ENCODE results near the gene MYO18A.

MYO18A gene

GRCh38 chr17:29062215-29062614 is 118.0 kb downstream of the MYO18A start:
- Histone ChIP-seq H3K4me2 (ENCODE audit: low read length) (no peak overlapping the region), H3K4me3 (ENCODE audit: low read length) (no peak overlapping the region), H3K4me1 (ENCODE audit: control insufficient read depth, low read depth, low read length) (peaks cover 10% of the 10 kb centered on the region), H3K56ac (ENCODE audit: low read length) (no peak overlapping the region), H2AK5ac (ENCODE audit: low read length) (no peak overlapping the region), H3K79me1 (ENCODE audit: low read length) (no peaks in the 10 kb centered on the region), H3K4ac (ENCODE audit: low read depth, low read length) (no peak overlapping the region), H3K9ac (ENCODE audit: low read length) (no peak overlapping the region), H2BK120ac (ENCODE audit: low read depth, low read length) (no peak overlapping the region), H4K5ac (ENCODE audit: low read length) (no peak overlapping the region), H4K8ac (ENCODE audit: low read depth, low read length) (no peak overlapping the region), H2BK15ac (replicated peaks; ENCODE audit: low read depth) (no peak overlapping the region), H3K18ac (ENCODE audit: low read length) (peak overlapping the region; percentile 5), H3K27ac (ENCODE audit: low read depth, low read length) (no peak overlapping the region), H3K36me3 (ENCODE audit: control insufficient read depth, insufficient read depth, low read length) (no peaks in the 10 kb centered on the region), H3K23ac (ENCODE audit: low read length) (no peak overlapping the region), H3K79me2 (ENCODE audit: control insufficient read depth, insufficient read depth, low read length) (no peaks in the 10 kb centered on the region), H3K27me3 (ENCODE audit: insufficient read depth, low read length, poor library complexity) (no peaks in the 10 kb centered on the region), H2BK5ac (ENCODE audit: low read length) (no peak overlapping the region)
- no peak for DNase-seq
- no CpG with 5 or more reads among the region's 9 CpGs for WGBS (ENCODE audit: extremely low coverage, insufficient coverage, low lambda C conversion rate)

- no peaks in the 10 kb centered on the region for H3K79me1 ChIP-seq (ENCODE audit: low read length)
- H2BK5ac ChIP-seq (ENCODE audit: low read length), result peak overlapping the region; percentile 35
- peaks cover 10% of the 10 kb centered on the region for H3K4me1 ChIP-seq (ENCODE audit: control insufficient read depth, low read depth, low read length)
- no peak overlapping the region for H4K5ac ChIP-seq (ENCODE audit: low read length)
- no CpG with 5 or more reads among the region's 8 CpGs for WGBS (ENCODE audit: extremely low coverage, insufficient coverage, low lambda C conversion rate)
- H4K8ac ChIP-seq (ENCODE audit: low read depth, low read length), result no peak overlapping the region
- no peak overlapping the region for H2BK120ac ChIP-seq (ENCODE audit: low read depth, low read length)
- no peak overlapping the region for H3K4me2 ChIP-seq (ENCODE audit: low read length)
- H3K56ac ChIP-seq (ENCODE audit: low read length), result peak overlapping the region; percentile 64
- no peak overlapping the region for H2BK15ac ChIP-seq (replicated peaks; ENCODE audit: low read depth)
- H3K4ac ChIP-seq (ENCODE audit: low read depth, low read length), result no peak overlapping the region
- DNase-seq, result no peak
- no peak overlapping the region for H3K4me3 ChIP-seq (ENCODE audit: low read length)
- no peak overlapping the region for H3K18ac ChIP-seq (ENCODE audit: low read length)
- peak overlapping the region; percentile 31 for H3K9ac ChIP-seq (ENCODE audit: low read length)
- peak overlapping the region; percentile 92 for H2AK5ac ChIP-seq (ENCODE audit: low read length)
- no peaks in the 10 kb centered on the region for H3K79me2 ChIP-seq (ENCODE audit: control insufficient read depth, insufficient read depth, low read length)
- no peaks in the 10 kb centered on the region for H3K27me3 ChIP-seq (ENCODE audit: insufficient read depth, low read length, poor library complexity)
- H3K27ac ChIP-seq (ENCODE audit: low read depth, low read length), result no peak overlapping the region
- H3K36me3 ChIP-seq (ENCODE audit: control insufficient read depth, insufficient read depth, low read length), result no peaks in the 10 kb centered on the region
- no peak overlapping the region for H3K23ac ChIP-seq (ENCODE audit: low read length)
Measured at GRCh38 chr17:29061036-29061435, 119.2 kb downstream of the MYO18A start.

GRCh38 chr17:29060475-29060874 is 119.7 kb downstream of the MYO18A start:
- Histone ChIP-seq H3K23ac (ENCODE audit: low read length) (no peak overlapping the region), H3K4me1 (ENCODE audit: control insufficient read depth, low read depth, low read length) (peaks cover 10% of the 10 kb centered on the region), H2AK5ac (ENCODE audit: low read length) (no peak overlapping the region), H3K4me3 (ENCODE audit: low read length) (no peak overlapping the region), H3K4ac (ENCODE audit: low read depth, low read length) (no peak overlapping the region), H3K9ac (ENCODE audit: low read length) (no peak overlapping the region), H3K27me3 (ENCODE audit: insufficient read depth, low read length, poor library complexity) (no peaks in the 10 kb centered on the region), H2BK15ac (replicated peaks; ENCODE audit: low read depth) (no peak overlapping the region), H3K27ac (ENCODE audit: low read depth, low read length) (no peak overlapping the region), H3K18ac (ENCODE audit: low read length) (no peak overlapping the region), H3K79me1 (ENCODE audit: low read length) (no peaks in the 10 kb centered on the region), H3K36me3 (ENCODE audit: control insufficient read depth, insufficient read depth, low read length) (no peaks in the 10 kb centered on the region), H3K4me2 (ENCODE audit: low read length) (no peak overlapping the region), H3K79me2 (ENCODE audit: control insufficient read depth, insufficient read depth, low read length) (no peaks in the 10 kb centered on the region), H2BK5ac (ENCODE audit: low read length) (no peak overlapping the region), H3K56ac (ENCODE audit: low read length) (peak overlapping the region; percentile 64), H4K8ac (ENCODE audit: low read depth, low read length) (no peak overlapping the region), H4K5ac (ENCODE audit: low read length) (no peak overlapping the region), H2BK120ac (ENCODE audit: low read depth, low read length) (no peak overlapping the region)
- WGBS (ENCODE audit: extremely low coverage, insufficient coverage, low lambda C conversion rate), result no CpG with 5 or more reads among the region's 6 CpGs
- DNase-seq, result no peak

- WGBS (ENCODE audit: extremely low coverage, insufficient coverage, low lambda C conversion rate), result no CpG with 5 or more reads among the region's 2 CpGs
- Histone ChIP-seq H3K4me3 (ENCODE audit: low read length) (no peak overlapping the region), H3K9ac (ENCODE audit: low read length) (no peak overlapping the region), H2AK5ac (ENCODE audit: low read length) (no peak overlapping the region), H3K36me3 (ENCODE audit: control insufficient read depth, insufficient read depth, low read length) (no peaks in the 10 kb centered on the region), H2BK5ac (ENCODE audit: low read length) (no peak overlapping the region), H4K8ac (ENCODE audit: low read depth, low read length) (no peak overlapping the region), H3K18ac (ENCODE audit: low read length) (no peak overlapping the region), H4K5ac (ENCODE audit: low read length) (no peak overlapping the region), H3K4ac (ENCODE audit: low read depth, low read length) (no peak overlapping the region), H3K56ac (ENCODE audit: low read length) (no peak overlapping the region), H2BK15ac (replicated peaks; ENCODE audit: low read depth) (no peak overlapping the region), H3K79me1 (ENCODE audit: low read length) (no peaks in the 10 kb centered on the region), H3K27me3 (ENCODE audit: insufficient read depth, low read length, poor library complexity) (no peaks in the 10 kb centered on the region), H3K4me1 (ENCODE audit: control insufficient read depth, low read depth, low read length) (peaks cover 10% of the 10 kb centered on the region), H2BK120ac (ENCODE audit: low read depth, low read length) (no peak overlapping the region), H3K27ac (ENCODE audit: low read depth, low read length) (no peak overlapping the region), H3K79me2 (ENCODE audit: control insufficient read depth, insufficient read depth, low read length) (no peaks in the 10 kb centered on the region), H3K4me2 (ENCODE audit: low read length) (no peak overlapping the region), H3K23ac (ENCODE audit: low read length) (no peak overlapping the region)
- no peak for DNase-seq
Measured at GRCh38 chr17:29059281-29059680, 120.9 kb downstream of the MYO18A start.

GRCh38 chr17:29058391-29058790 is 121.8 kb downstream of the MYO18A start:
- no peak overlapping the region for H4K5ac ChIP-seq (ENCODE audit: low read length)
- no CpG with 5 or more reads among the region's 3 CpGs for WGBS (ENCODE audit: extremely low coverage, insufficient coverage, low lambda C conversion rate)

GRCh38 chr17:29057361-29057760 is 122.8 kb downstream of the MYO18A start:
- Histone ChIP-seq H3K23ac (ENCODE audit: low read length) (no peak overlapping the region), H4K5ac (ENCODE audit: low read length) (no peak overlapping the region), H3K4me1 (ENCODE audit: control insufficient read depth, low read depth, low read length) (peaks cover 10% of the 10 kb centered on the region), H3K18ac (ENCODE audit: low read length) (no peak overlapping the region), H3K36me3 (ENCODE audit: control insufficient read depth, insufficient read depth, low read length) (no peaks in the 10 kb centered on the region), H3K9ac (ENCODE audit: low read length) (no peak overlapping the region), H2BK15ac (replicated peaks; ENCODE audit: low read depth) (no peak overlapping the region), H3K4me3 (ENCODE audit: low read length) (no peak overlapping the region), H2AK5ac (ENCODE audit: low read length) (no peak overlapping the region), H2BK120ac (ENCODE audit: low read depth, low read length) (no peak overlapping the region), H2BK5ac (ENCODE audit: low read length) (no peak overlapping the region), H3K27ac (ENCODE audit: low read depth, low read length) (no peak overlapping the region), H3K79me1 (ENCODE audit: low read length) (no peaks in the 10 kb centered on the region), H4K8ac (ENCODE audit: low read depth, low read length) (no peak overlapping the region), H3K4me2 (ENCODE audit: low read length) (no peak overlapping the region), H3K79me2 (ENCODE audit: control insufficient read depth, insufficient read depth, low read length) (no peaks in the 10 kb centered on the region), H3K4ac (ENCODE audit: low read depth, low read length) (no peak overlapping the region), H3K56ac (ENCODE audit: low read length) (no peak overlapping the region), H3K27me3 (ENCODE audit: insufficient read depth, low read length, poor library complexity) (no peaks in the 10 kb centered on the region)
- no peak for DNase-seq
- WGBS (ENCODE audit: extremely low coverage, insufficient coverage, low lambda C conversion rate), result no CpG with 5 or more reads among the region's 4 CpGs

More at GRCh38 chr17:29058391-29058790, 121.8 kb downstream of the MYO18A start:
- Histone ChIP-seq H3K27ac (ENCODE audit: low read depth, low read length) (no peak overlapping the region), H3K23ac (ENCODE audit: low read length) (no peak overlapping the region), H3K4me1 (ENCODE audit: control insufficient read depth, low read depth, low read length) (peaks cover 10% of the 10 kb centered on the region), H3K79me2 (ENCODE audit: control insufficient read depth, insufficient read depth, low read length) (no peaks in the 10 kb centered on the region), H3K18ac (ENCODE audit: low read length) (no peak overlapping the region), H2BK15ac (replicated peaks; ENCODE audit: low read depth) (no peak overlapping the region), H3K4ac (ENCODE audit: low read depth, low read length) (no peak overlapping the region), H4K8ac (ENCODE audit: low read depth, low read length) (no peak overlapping the region), H2BK5ac (ENCODE audit: low read length) (no peak overlapping the region), H3K4me3 (ENCODE audit: low read length) (no peak overlapping the region), H3K36me3 (ENCODE audit: control insufficient read depth, insufficient read depth, low read length) (no peaks in the 10 kb centered on the region), H3K27me3 (ENCODE audit: insufficient read depth, low read length, poor library complexity) (no peaks in the 10 kb centered on the region), H2BK120ac (ENCODE audit: low read depth, low read length) (no peak overlapping the region), H3K4me2 (ENCODE audit: low read length) (no peak overlapping the region), H2AK5ac (ENCODE audit: low read length) (no peak overlapping the region), H3K9ac (ENCODE audit: low read length) (no peak overlapping the region), H3K79me1 (ENCODE audit: low read length) (no peaks in the 10 kb centered on the region), H3K56ac (ENCODE audit: low read length) (no peak overlapping the region)
- DNase-seq, result no peak

All from mesendoderm (in vitro differentiated cells).